ENCODE measurements around the gene PIBF1.
"Not testable (repeated sequence)": the region's sequence is repeated elsewhere in the genome, so short reads cannot be mapped to it uniquely, and the experiment has no call there.

The PIBF1 gene

DNA sequence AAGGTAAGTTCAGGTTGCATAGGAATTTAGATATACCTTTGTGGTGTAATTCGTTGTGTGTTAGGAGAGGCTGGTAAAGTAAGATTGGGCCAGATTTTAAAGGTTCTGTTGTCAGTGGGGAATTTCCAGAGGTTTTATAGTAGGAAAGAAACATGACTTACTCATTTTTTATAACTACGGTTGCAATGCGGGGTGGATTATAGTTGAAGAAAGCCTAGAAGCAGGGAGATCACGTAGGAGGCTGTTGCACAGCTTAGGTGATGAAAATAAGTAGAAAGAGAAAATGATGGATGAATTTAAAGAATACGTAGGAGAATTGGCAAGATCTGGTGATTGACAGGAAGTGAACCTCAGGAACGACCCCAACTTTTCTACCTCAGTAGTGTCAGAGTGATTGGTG is 61.1 kb downstream of the PIBF1 start:
- DNase-seq (ENCODE audit: low spot score) = no peak
- POLR2A ChIA-PET (ENCODE audit: low non-redundant PET) = no interaction called here
- no peak overlapping the region for H3K27ac ChIP-seq
- TF ChIP-seq CTCF (conservative IDR thresholded peaks at IDR 0.05; ENCODE audit: low read depth) = no peak
- CTCF ChIA-PET = interaction anchor here (0.6 to 0.7 kb wide), 2 partner anchors 25 to 1267 kb away, joined by 3 to 4 read pairs; no protein-coding TSS in a partner anchor

- POLR2A ChIA-PET (ENCODE audit: low non-redundant PET); H3K27ac ChIP-seq; DNase-seq (ENCODE audit: low spot score); CTCF ChIA-PET: not testable (repeated sequence)
These were observed 63.2 kb downstream of the PIBF1 start for GRCh38 chr13:72845148-72845547.

GRCh38 chr13:72849571-72849970 is 67.6 kb downstream of the PIBF1 start:
- CTCF ChIA-PET = no interaction called here
- POLR2A ChIA-PET (ENCODE audit: low non-redundant PET) = no interaction called here
- no peak overlapping the region for H3K27ac ChIP-seq
- no peak for DNase-seq (ENCODE audit: low spot score)
- TF ChIP-seq CTCF (conservative IDR thresholded peaks at IDR 0.05; ENCODE audit: low read depth) = no peak

GRCh38 chr13:72850959-72851677 is 69.2 kb downstream of the PIBF1 start:
- POLR2A ChIA-PET (ENCODE audit: low non-redundant PET) = no interaction called here
- DNase-seq (ENCODE audit: low spot score) = no peak
- no peak for TF ChIP-seq CTCF (conservative IDR thresholded peaks at IDR 0.05; ENCODE audit: low read depth)
- CTCF ChIA-PET = no interaction called here
- H3K27ac ChIP-seq = no peak overlapping the region

DNA sequence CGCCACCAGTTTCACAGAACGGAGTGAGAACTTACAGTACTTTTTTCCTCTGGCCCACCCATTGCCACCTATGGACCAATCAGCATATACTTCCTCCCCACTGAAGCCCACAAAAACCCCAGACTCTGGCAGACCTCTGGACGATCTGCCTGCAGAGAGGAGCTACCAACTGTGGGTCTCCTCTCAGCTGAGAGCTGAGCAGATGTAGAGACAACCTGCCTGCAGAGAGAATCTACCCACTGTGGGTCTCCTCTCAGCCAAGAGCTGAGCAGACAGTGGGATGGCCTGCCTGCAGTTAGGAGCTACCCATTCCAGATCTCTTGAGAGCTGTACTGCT is 69.7 kb downstream of the PIBF1 start:
- no peak for DNase-seq (ENCODE audit: low spot score)
- POLR2A ChIA-PET (ENCODE audit: low non-redundant PET) = no interaction called here
- H3K27ac ChIP-seq = no peak overlapping the region
- no peak for TF ChIP-seq CTCF (conservative IDR thresholded peaks at IDR 0.05; ENCODE audit: low read depth)
- CTCF ChIA-PET = no interaction called here

- CTCF ChIA-PET = no interaction called here
- H3K27ac ChIP-seq = no peak overlapping the region
- no peak for TF ChIP-seq CTCF (conservative IDR thresholded peaks at IDR 0.05; ENCODE audit: low read depth)
- POLR2A ChIA-PET (ENCODE audit: low non-redundant PET) = no interaction called here
- no peak for DNase-seq (ENCODE audit: low spot score)
These were observed 70.3 kb downstream of the PIBF1 start for GRCh38 chr13:72852207-72852606.

GRCh38 chr13:72853000-72853399 is 71.1 kb downstream of the PIBF1 start:
- ChIA-PET CTCF (no interaction called here), POLR2A (ENCODE audit: low non-redundant PET) (no interaction called here)
- no peak for TF ChIP-seq CTCF (conservative IDR thresholded peaks at IDR 0.05; ENCODE audit: low read depth)

More at GRCh38 chr13:72853000-72853399, 71.1 kb downstream of the PIBF1 start:
- H3K27ac ChIP-seq = no peak overlapping the region
- no peak for DNase-seq (ENCODE audit: low spot score)
